GM18519 (cell line): ENCODE results near the gene ZBTB16.

Source experiments
- ATAC-seq: cut with Tn5 transposase; IDR thresholded peaks from one replicate; pipeline ENCODE4 v1.9.1; 2021; ENCODE audit warnings: mild to moderate bottlenecking, moderate library complexity; ENCODE audit not compliant: unreplicated experiment, low FRiP score

Gene ZBTB16

DNA sequence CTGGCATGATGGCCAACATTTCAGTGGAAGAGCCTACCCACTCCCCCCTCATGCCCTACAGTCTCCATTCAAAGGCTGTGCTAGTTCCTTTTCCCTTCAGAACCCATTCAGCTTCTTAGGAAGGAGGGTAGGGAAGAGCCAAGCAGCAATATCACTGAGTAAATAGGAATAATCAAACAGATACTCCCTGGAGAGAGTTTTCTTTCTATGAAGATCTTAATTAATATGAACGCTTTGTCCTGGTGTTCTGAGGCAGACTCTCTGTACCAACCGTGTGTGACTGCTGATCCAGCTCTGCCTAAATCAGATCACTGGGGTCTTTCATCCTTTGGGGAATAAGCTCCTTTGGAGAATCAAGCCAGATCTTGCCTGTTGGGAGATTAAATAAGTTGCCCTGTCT lies 161.5 kb downstream of the ZBTB16 start:
- ATAC-seq: no peak

- ATAC-seq: no peak
Measured at GRCh38 chr11:114225661-114226060, 166.2 kb downstream of the ZBTB16 start.

DNA sequence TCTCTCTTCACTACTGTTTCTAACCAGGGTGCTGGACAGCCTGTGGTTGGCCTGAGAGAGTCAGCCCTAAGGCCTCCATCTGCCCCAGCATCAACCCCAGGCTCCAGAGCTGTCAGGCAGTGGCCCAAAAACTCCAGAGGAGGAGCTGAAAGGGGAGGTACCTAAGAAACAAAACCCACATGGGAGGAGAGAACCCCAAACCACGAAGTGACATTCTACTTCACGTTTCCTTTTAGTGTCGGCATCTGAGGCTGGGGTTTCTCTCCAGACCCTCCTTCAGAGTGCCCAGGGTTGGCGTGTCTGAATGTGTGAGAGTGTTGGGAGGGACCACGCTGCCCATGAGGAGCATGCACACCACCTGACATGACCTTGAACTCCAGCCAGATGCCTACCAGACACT lies 166.8 kb downstream of the ZBTB16 start:
- no peak for ATAC-seq

DNA sequence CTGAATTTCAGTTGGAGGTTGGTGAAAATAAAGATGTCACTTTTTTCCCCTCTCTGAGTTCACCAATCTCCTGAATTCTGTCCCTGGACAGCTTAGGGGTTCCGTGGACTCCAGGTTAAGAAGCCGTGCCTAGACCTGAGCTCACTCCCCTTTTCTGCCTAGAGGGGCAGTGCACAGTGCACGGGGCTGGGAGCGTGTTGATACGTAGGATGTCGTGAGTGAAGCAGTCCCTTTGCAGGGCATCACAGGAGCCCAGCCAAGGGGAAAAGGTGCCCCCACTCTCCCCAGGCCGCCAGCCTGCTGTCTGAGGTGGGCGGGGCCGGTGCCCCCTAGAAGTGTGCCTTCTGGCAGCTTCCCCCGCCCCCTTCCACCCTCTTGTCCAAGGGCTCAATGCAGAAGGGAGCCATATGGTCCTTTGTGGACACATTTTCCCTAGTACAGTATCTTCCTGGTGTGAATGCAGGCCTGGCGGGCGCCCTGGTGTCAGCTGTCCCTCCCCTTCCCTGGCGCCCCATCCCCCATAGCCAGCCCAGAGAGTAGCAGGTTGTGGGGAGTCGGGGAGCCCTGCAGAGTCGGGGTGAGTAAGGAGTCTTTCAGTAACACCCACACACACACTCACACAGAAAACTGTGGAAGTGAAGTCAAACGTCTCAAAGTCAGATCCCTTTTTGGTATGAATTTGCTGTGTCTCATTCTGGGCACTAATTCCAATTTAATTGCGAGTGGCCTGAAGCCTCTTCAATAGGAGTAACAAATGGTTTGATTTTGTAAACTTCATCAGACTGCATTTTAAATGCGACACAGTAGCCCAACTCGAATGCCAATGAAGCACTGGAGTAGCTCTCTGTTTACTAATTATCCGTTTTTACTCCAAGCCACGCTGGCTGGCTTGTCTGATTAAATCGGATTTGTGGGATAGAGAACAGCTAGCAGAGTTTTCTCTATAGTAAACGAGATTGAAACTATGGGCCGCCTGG lies 169.2 kb downstream of the ZBTB16 start:
- no peak for ATAC-seq

GRCh38 chr11:114230031-114230704 lies 170.7 kb downstream of the ZBTB16 start:
- ATAC-seq: no peak

GRCh38 chr11:114232400-114233059 lies 173.0 kb downstream of the ZBTB16 start:
- ATAC-seq: no peak

- no peak for ATAC-seq
Measured at GRCh38 chr11:114233755-114234154, 174.2 kb downstream of the ZBTB16 start.

GRCh38 chr11:114236829-114237228 lies 177.3 kb downstream of the ZBTB16 start:
- no peak for ATAC-seq

GRCh38 chr11:114237321-114238280 lies 178.1 kb downstream of the ZBTB16 start:
- no peak for ATAC-seq

DNA sequence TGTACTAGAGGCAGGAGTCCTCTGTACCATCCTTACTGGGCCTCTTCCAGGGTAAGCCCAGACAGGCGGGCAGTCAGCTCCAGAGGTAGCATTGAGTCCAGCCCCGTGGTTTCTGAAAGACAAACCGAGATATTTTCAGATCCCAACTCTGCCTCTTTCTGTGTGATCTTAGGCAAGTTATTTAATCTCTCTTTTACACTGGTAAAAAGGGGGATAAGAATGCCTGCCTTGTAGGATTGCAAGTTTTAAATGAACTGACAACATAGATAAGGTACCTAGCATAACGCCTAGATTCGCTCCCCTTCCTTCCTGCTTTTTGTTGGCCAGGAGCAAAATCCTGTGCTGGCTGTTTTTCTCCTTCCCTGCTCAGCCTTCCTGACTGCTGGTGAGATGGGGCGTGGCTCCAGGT lies 180.2 kb downstream of the ZBTB16 start:
- ATAC-seq: no peak

DNA sequence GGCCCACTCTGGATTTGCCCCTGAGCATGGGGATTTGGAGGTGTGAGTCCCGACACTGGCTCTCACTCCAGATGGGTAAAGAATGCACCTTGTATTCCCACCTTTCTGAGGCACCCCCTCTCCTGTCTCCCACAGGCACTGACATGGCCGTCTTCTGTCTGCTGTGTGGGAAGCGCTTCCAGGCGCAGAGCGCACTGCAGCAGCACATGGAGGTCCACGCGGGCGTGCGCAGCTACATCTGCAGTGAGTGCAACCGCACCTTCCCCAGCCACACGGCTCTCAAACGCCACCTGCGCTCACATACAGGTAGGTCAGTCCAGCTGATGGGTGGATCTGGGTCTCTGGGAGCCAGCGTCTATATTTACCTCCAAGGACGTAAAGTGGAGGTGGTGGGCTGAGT lies 182.5 kb downstream of the ZBTB16 start:
- ATAC-seq: no peak

DNA sequence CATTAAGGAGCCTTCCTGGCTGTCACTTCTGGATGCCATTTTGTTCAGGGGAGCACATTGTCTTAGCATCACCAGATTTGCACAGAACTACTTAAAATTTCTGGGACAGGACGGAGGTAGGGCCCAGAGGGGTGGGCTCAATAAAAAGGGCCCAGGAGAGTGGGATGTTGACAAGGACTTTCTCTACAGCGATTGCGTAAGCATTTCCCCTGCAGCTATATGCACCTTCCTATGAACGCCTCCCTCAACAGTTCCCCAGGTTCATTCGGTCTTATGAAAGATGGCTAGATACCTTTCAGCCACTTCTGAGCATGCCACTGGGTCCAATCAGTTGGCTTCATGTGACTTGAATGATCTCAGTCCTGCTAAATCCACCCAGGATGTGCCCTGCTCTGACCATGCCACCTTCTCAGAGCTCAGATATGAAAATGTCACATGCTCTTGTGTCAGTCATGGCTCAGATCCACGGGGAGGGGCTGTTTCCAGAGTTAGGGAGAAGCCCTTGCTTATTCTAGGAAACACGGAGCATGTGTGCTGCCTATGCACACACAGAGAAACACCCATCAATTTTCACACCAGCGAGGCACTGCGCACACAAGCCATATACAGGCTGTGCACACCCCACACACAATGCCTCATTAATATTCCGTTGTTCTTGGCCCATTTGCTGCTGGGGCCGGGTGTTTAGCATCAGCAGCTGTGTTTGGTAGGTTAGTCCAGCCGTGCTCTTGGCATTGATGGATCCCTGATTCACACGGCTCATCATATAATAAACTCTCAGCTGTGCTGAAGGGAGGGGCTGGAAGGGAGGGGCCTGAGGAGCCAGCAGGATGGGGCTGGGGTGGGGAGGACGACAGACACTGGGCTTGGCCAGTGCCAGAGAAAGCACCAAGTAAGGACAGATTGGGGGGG lies 184.2 kb downstream of the ZBTB16 start:
- ATAC-seq: no peak

GRCh38 chr11:114244726-114245394 lies 185.3 kb downstream of the ZBTB16 start:
- ATAC-seq: no peak

DNA sequence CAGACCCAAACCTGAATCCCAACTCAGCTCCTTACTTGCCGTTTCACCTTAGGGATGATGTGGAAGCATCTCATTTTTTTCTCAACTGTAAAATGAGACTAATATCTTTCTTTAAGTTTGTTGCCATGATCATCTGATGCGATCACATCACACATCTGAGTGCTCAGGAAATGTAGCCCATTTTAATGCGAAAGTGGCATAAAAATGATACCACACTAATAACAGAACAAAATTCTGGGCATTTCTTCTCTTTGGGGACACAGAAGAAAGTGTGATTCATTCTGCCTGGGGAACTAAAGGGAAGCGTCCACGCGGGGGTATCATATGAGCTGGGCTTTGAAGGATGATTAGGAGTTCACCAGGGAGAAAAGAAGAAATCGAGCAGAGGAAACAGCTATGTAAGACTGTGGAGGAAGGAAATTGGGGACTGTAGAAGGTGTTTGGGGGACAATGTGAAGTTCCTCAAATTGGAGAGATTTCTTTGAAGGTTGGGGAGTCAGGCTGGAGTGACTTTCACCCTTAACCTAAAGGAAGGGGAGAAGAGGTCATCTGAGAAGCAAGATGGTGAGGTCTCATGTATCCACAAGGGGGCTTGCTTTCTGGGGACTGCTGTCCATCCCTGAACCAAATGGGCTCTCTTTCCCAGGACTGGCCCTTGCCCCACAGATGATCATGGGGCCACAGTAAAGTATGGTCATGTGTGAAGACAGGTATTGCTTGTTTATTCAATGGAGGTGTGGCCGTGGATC lies 187.0 kb downstream of the ZBTB16 start:
- no peak for ATAC-seq

DNA sequence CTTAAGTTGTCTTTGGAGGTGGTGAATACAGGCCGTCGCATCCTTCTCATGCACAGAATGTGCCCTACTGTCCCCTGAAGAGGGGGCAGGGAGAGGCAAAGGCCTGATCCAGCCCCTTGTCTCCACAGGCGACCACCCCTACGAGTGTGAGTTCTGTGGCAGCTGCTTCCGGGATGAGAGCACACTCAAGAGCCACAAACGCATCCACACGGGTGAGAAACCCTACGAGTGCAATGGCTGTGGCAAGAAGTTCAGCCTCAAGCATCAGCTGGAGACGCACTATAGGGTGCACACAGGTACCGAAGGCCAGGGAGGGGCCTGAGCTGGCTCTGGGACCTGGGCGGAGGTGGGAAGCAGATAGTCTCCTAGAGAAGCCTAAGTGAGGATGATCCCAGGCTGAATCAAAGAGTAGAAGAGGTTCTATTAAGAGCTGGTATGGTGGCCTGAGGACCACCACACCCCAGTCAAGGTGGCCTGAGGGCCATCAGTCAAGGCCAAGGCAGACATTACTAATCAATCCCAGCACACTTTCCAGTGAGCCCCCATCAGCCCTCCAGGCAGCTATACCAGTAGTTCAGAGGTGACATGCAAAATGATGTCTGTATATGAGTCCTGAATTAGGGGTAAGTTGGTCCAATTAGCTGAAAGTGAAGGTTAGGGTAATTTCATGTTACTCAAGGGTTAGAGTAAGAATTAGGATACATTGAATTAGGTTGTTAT lies 187.7 kb downstream of the ZBTB16 start:
- no peak for ATAC-seq

DNA sequence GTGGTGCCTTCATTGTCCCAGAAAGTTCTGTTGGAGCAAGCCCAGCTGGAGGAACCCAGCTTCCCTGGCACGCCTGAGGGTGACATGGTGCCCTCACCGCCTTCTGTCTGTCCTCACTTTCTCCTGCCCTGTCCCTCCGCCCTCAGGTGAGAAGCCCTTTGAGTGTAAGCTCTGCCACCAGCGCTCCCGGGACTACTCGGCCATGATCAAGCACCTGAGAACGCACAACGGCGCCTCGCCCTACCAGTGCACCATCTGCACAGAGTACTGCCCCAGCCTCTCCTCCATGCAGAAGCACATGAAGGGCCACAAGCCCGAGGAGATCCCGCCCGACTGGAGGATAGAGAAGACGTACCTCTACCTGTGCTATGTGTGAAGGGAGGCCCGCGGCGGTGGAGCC lies 190.7 kb downstream of the ZBTB16 start:
- no peak for ATAC-seq
